ENCODE measurements around the gene WNT7A. TPM values are rescaled to one million over a fixed set of nuclear protein-coding genes. Genes with fewer than 3 reads are reported as not detected.

The WNT7A gene
- total RNA-seq, 1 donor from 2014 or later = 9.0 TPM

- DNase-seq = no peak
Observed at GRCh38 chr3:13768453-13768852, 111.4 kb downstream of the WNT7A start.

GRCh38 chr3:13767896-13768295 is 112.0 kb downstream of the WNT7A start:
- no peak for DNase-seq

GRCh38 chr3:13767030-13767429 is 112.8 kb downstream of the WNT7A start:
- no peak for DNase-seq

Other genes starting within 250 kb of the WNT7A start
- 8.7 TPM for gene CHCHD4, start 244.8 kb upstream of the WNT7A start, total RNA-seq
- gene TMEM43, start 245.0 kb upstream of the WNT7A start, total RNA-seq = 44.1 TPM

Data from occipital lobe (tissue), 2 donors.